ENCODE measurements around the gene KNSTRN. TPM values are rescaled to one million over a fixed set of nuclear protein-coding genes. Genes with fewer than 3 reads are reported as not detected.

The KNSTRN gene
- polyA plus RNA-seq, 2 of the 4 experiments (the other 2 are of a cell fraction): 48.0 to 50.3 TPM

- no peak for DNase-seq (ENCODE audit: low read depth in 1 of 2, low spot score in 1 of 2)
- peaks cover 27% of the 10 kb centered on the region for H3K4me1 ChIP-seq
- no peaks in the 10 kb centered on the region for H3K9me3 ChIP-seq
- CTCF ChIA-PET: interaction anchor here (1.0 to 8.6 kb wide), 11 partner anchors 8 to 86 kb away, joined by 3 to 139 read pairs (median 12); partner anchors contain the start of genes ANKRD63, DISP2, INAFM2 and PHGR1
- TF ChIP-seq POLR2AphosphoS2 (conservative IDR thresholded peaks at IDR 0.05; ENCODE audit: low read length): no peak
- TF ChIP-seq, protein P1, sequence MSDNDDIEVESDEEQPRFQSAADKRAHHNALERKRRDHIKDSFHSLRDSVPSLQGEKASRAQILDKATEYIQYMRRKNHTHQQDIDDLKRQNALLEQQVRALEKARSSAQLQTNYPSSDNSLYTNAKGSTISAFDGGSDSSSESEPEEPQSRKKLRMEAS (IDR thresholded peaks at IDR 0.05): no peak
- no peak for TF ChIP-seq CHD2 (IDR thresholded peaks at IDR 0.05; ENCODE audit: low read length, partially characterized antibody)
- no peak for TF ChIP-seq EHMT2 (IDR thresholded peaks at IDR 0.05; ENCODE audit: low read depth)
- no peak for TF ChIP-seq FOSL2 (IDR thresholded peaks at IDR 0.05)
- TF ChIP-seq FOSL2 (CRISPR knock-in tag; IDR thresholded peaks at IDR 0.05): no peak
- TF ChIP-seq, protein P2, sequence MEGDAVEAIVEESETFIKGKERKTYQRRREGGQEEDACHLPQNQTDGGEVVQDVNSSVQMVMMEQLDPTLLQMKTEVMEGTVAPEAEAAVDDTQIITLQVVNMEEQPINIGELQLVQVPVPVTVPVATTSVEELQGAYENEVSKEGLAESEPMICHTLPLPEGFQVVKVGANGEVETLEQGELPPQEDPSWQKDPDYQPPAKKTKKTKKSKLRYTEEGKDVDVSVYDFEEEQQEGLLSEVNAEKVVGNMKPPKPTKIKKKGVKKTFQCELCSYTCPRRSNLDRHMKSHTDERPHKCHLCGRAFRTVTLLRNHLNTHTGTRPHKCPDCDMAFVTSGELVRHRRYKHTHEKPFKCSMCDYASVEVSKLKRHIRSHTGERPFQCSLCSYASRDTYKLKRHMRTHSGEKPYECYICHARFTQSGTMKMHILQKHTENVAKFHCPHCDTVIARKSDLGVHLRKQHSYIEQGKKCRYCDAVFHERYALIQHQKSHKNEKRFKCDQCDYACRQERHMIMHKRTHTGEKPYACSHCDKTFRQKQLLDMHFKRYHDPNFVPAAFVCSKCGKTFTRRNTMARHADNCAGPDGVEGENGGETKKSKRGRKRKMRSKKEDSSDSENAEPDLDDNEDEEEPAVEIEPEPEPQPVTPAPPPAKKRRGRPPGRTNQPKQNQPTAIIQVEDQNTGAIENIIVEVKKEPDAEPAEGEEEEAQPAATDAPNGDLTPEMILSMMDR (IDR thresholded peaks at IDR 0.05): no peak
- TF ChIP-seq BHLHE40 (IDR thresholded peaks at IDR 0.05; ENCODE audit: low read depth, low read length): no peak
- no peak for TF ChIP-seq HEYL (CRISPR knock-in tag; IDR thresholded peaks at IDR 0.05)
- no peak for TF ChIP-seq ATOH8 (CRISPR knock-in tag; IDR thresholded peaks at IDR 0.05; ENCODE audit: low read depth)
- no peak for TF ChIP-seq TP53 (CRISPR knock-in tag; IDR thresholded peaks at IDR 0.05)
- no peak for TF ChIP-seq CHD4 (IDR thresholded peaks at IDR 0.05; ENCODE audit: borderline replicate concordance)
- TF ChIP-seq KDM5A (IDR thresholded peaks at IDR 0.05): no peak
- no peak for TF ChIP-seq CBX2 (IDR thresholded peaks at IDR 0.05; ENCODE audit: borderline replicate concordance, low read depth)
- TF ChIP-seq ESRRA (IDR thresholded peaks at IDR 0.05; ENCODE audit: borderline replicate concordance, low read length): no peak
- TF ChIP-seq ZC3H11A (IDR thresholded peaks at IDR 0.05): no peak
- TF ChIP-seq RFX5 (IDR thresholded peaks at IDR 0.05): no peak
- TF ChIP-seq, protein P3, sequence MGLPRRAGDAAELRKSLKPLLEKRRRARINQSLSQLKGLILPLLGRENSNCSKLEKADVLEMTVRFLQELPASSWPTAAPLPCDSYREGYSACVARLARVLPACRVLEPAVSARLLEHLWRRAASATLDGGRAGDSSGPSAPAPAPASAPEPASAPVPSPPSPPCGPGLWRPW (IDR thresholded peaks at IDR 0.05): no peak
- TF ChIP-seq RAD21 (conservative IDR thresholded peaks at IDR 0.05 in 1 of 2, IDR thresholded peaks at IDR 0.05 in 1 of 2): no peak
- WGBS (ENCODE audit: missing lambda C conversion rate): 90% methylated on average over 11 of the region's 13 CpGs
- H3K4me2 ChIP-seq: no peak overlapping the region
- no peak overlapping the region for H3K27ac ChIP-seq
- ATAC-seq: no peak
- POLR2A ChIA-PET: no interaction called here
- H3K4me3 ChIP-seq: no peak overlapping the region
- no peak for FAIRE-seq
These were observed 46.4 kb upstream of the KNSTRN start for GRCh38 chr15:40335938-40336743.

GRCh38 chr15:40336744-40337122 is 45.8 kb upstream of the KNSTRN start:
- ATAC-seq: no peak
- H3K4me3 ChIP-seq: no peak overlapping the region
- DNase-seq (ENCODE audit: low read depth in 1 of 2, low spot score in 1 of 2): no peak
- no peak overlapping the region for H3K4me2 ChIP-seq
- ChIA-PET POLR2A (no interaction called here), CTCF (interaction anchor here (1.0 to 8.6 kb wide), 15 partner anchors 8 to 119 kb away, joined by 3 to 139 read pairs (median 10); partner anchors contain the start of genes ANKRD63, DISP2, INAFM2 and PHGR1)
- WGBS (ENCODE audit: missing lambda C conversion rate): 84% methylated on average over 5 of the region's 5 CpGs
- H3K27ac ChIP-seq: no peak overlapping the region
- H3K9me3 ChIP-seq: no peaks in the 10 kb centered on the region
- FAIRE-seq: no peak
- H3K4me1 ChIP-seq: peaks cover 33% of the 10 kb centered on the region
- TF ChIP-seq EP300 (IDR thresholded peaks at IDR 0.05) (no peak), POLR2A (IDR thresholded peaks at IDR 0.05; ENCODE audit: low read length) (no peak), CBX8 (IDR thresholded peaks at IDR 0.05) (no peak), CBX2 (IDR thresholded peaks at IDR 0.05; ENCODE audit: borderline replicate concordance, low read depth) (no peak), HEYL (CRISPR knock-in tag; IDR thresholded peaks at IDR 0.05) (no peak), E2F6 (IDR thresholded peaks at IDR 0.05; ENCODE audit: borderline replicate concordance, low read depth) (no peak), HMGXB4 (CRISPR knock-in tag; IDR thresholded peaks at IDR 0.05; ENCODE audit: borderline replicate concordance) (no peak), CEBPB (IDR thresholded peaks at IDR 0.05) (no peak), GATA3 (IDR thresholded peaks at IDR 0.05; ENCODE audit: borderline replicate concordance) (no peak), TFCP2L1 (CRISPR knock-in tag; IDR thresholded peaks at IDR 0.05) (no peak), CHD4 (IDR thresholded peaks at IDR 0.05; ENCODE audit: borderline replicate concordance) (no peak), RAD21 (conservative IDR thresholded peaks at IDR 0.05 in 1 of 2, IDR thresholded peaks at IDR 0.05 in 1 of 2) (no peak), BHLHE40 (IDR thresholded peaks at IDR 0.05; ENCODE audit: low read depth, low read length) (no peak), ESRRA (IDR thresholded peaks at IDR 0.05; ENCODE audit: borderline replicate concordance, low read length) (no peak), RCOR1 (IDR thresholded peaks at IDR 0.05; ENCODE audit: low read depth, low read length) (no peak), FOSL2 (IDR thresholded peaks at IDR 0.05) (no peak), FOSL2 (CRISPR knock-in tag; IDR thresholded peaks at IDR 0.05) (no peak)
- TF ChIP-seq, protein P3 (IDR thresholded peaks at IDR 0.05): no peak
- TF ChIP-seq, protein P4, sequence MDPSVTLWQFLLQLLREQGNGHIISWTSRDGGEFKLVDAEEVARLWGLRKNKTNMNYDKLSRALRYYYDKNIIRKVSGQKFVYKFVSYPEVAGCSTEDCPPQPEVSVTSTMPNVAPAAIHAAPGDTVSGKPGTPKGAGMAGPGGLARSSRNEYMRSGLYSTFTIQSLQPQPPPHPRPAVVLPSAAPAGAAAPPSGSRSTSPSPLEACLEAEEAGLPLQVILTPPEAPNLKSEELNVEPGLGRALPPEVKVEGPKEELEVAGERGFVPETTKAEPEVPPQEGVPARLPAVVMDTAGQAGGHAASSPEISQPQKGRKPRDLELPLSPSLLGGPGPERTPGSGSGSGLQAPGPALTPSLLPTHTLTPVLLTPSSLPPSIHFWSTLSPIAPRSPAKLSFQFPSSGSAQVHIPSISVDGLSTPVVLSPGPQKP (IDR thresholded peaks at IDR 0.05; ENCODE audit: low read depth, low read length): no peak

Measured in A549 (cell line).